ENCODE data around the gene CPNE9.

- no peak for TF ChIP-seq CTCF (IDR thresholded peaks at IDR 0.05)
- TF ChIP-seq POLR2A (IDR thresholded peaks at IDR 0.05): no peak
- no peak for TF ChIP-seq EP300 (IDR thresholded peaks at IDR 0.05; ENCODE audit: low read depth)
These were observed 13.9 kb downstream of the CPNE9 start for GRCh38 chr3:9717563-9717962.
